Measurements from ENCODE around the gene EFCAB6. TPM values are rescaled to one million over a fixed set of nuclear protein-coding genes. Genes with fewer than 3 reads are reported as not detected.

Gene EFCAB6
- total RNA-seq, 1 experiment from 2014 or later, result 2.5 TPM

- Histone ChIP-seq H3K9me2 (ENCODE audit: insufficient read depth) (no peaks in the 10 kb centered on the region), H3K27ac (no peak overlapping the region), H3K36me3 (ENCODE audit: low read depth) (no peaks in the 10 kb centered on the region), H3K79me2 (ENCODE audit: low read depth) (no peaks in the 10 kb centered on the region), H3K9me3 (ENCODE audit: insufficient read depth, low read depth) (no peaks in the 10 kb centered on the region), H3K4me2 (no peak overlapping the region), H3K4me1 (replicated peaks; ENCODE audit: insufficient read depth) (no peaks in the 10 kb centered on the region), H3K27me3 (ENCODE audit: insufficient read depth, low read depth) (peaks cover 86% of the 10 kb centered on the region), H3K4me3 (no peak overlapping the region), H3F3A (ENCODE audit: insufficient read depth, low read depth) (no peaks in the 10 kb centered on the region), H4K20me1 (ENCODE audit: insufficient read depth) (no peaks in the 10 kb centered on the region; the same call in 1 of the 2 replicates), H2AFZ (no peak overlapping the region)
- POLR2A ChIA-PET (ENCODE audit: unreplicated experiment), result no interaction called here
- CTCF ChIA-PET, result interaction anchor here (0.6 kb wide), 1 partner anchor 215 kb away, joined by 3 read pairs; no protein-coding TSS in a partner anchor
- TF ChIP-seq, protein P1, sequence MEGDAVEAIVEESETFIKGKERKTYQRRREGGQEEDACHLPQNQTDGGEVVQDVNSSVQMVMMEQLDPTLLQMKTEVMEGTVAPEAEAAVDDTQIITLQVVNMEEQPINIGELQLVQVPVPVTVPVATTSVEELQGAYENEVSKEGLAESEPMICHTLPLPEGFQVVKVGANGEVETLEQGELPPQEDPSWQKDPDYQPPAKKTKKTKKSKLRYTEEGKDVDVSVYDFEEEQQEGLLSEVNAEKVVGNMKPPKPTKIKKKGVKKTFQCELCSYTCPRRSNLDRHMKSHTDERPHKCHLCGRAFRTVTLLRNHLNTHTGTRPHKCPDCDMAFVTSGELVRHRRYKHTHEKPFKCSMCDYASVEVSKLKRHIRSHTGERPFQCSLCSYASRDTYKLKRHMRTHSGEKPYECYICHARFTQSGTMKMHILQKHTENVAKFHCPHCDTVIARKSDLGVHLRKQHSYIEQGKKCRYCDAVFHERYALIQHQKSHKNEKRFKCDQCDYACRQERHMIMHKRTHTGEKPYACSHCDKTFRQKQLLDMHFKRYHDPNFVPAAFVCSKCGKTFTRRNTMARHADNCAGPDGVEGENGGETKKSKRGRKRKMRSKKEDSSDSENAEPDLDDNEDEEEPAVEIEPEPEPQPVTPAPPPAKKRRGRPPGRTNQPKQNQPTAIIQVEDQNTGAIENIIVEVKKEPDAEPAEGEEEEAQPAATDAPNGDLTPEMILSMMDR (conservative IDR thresholded peaks at IDR 0.05), result no peak
- no peak for TF ChIP-seq EZH2 (IDR thresholded peaks at IDR 0.05; ENCODE audit: low read depth)
- DNase-seq, result no peak
- intact Hi-C loops (cut with micrococcal nuclease; ENCODE audit: unreplicated experiment), result no loop called here
- BruUV-seq (replicated peaks), result no TSS peak
These were observed 332.7 kb downstream of the EFCAB6 start for GRCh38 chr22:43479301-43479950.

Other genes with a start within 250 kb of the EFCAB6 start
- gene SULT4A1, start 50.2 kb upstream of the EFCAB6 start, total RNA-seq (2021), result 3.2 and 3.4 TPM in 2 replicates
- gene PNPLA5, start 79.7 kb upstream of the EFCAB6 start, total RNA-seq (2021), result not detected in 2 replicates
- 22.2 and 26.8 TPM in 2 replicates for gene PNPLA3, start 111.5 kb upstream of the EFCAB6 start, total RNA-seq (2021)
- 72.2 and 73.9 TPM in 2 replicates for gene SAMM50, start 143.1 kb upstream of the EFCAB6 start, total RNA-seq (2021)
- 35.3 and 40.9 TPM in 2 replicates for gene PARVB, start 212.0 kb upstream of the EFCAB6 start, total RNA-seq (2021)

Data from PC-9 (cell line).